ES-I3 (cell line): Measurements from ENCODE around the gene KLHL42.
A peak's percentile ranks its signal among the peaks of the same experiment; 100 is the strongest.
"Not testable (repeated sequence)": the region's sequence is repeated elsewhere in the genome, so short reads cannot be mapped to it uniquely, and the experiment has no call there.

ENCODE experiments used
- H3K36me3 ChIP-seq: 2 replicates; pipeline ENCODE4 v1.6.1; 2013; ENCODE audit warnings: mild to moderate bottlenecking, low read length, control low read depth, moderate library complexity; ENCODE audit not compliant: insufficient read depth
- H3K4me1 ChIP-seq: 2 replicates; pipeline ENCODE4 v1.6.1; 2013; ENCODE audit warnings: mild to moderate bottlenecking, control low read depth, low read length; ENCODE audit not compliant: insufficient read depth
- H3K9ac ChIP-seq: 2 replicates; pipeline ENCODE4 v1.6.1; 2013; ENCODE audit warnings: low read depth, mild to moderate bottlenecking, low read length, moderate library complexity
- H3K9me3 ChIP-seq: 2 replicates; pipeline ENCODE4 v1.6.1; 2013; ENCODE audit warnings: mild to moderate bottlenecking, low read length, moderate library complexity; ENCODE audit not compliant: control insufficient read depth, insufficient read depth

The KLHL42 gene

GRCh38 chr12:27779920-27780611 is at the start of gene KLHL42, which contains the start of gene MANSC4:
Gene KLHL42 (plus strand): TSS chr12:27780233. CDS start chr12:27780331, 98 bp downstream.
Gene MANSC4 (minus strand): TSS chr12:27780236. CDS start chr12:27771276, 8,960 bp downstream.
- Histone ChIP-seq H3K9me3 (no peaks in the 10 kb centered on the region), H3K36me3 (no peaks in the 10 kb centered on the region), H3K4me1 (peaks cover 17% of the 10 kb centered on the region; the same call in 1 of the 2 replicates), H3K9ac (peak within 1 kb of the TSS; percentile 79)

- Histone ChIP-seq H3K4me1 (no peaks in the 10 kb centered on the region), H3K9me3 (no peaks in the 10 kb centered on the region), H3K9ac (no peak overlapping the region), H3K36me3 (no peaks in the 10 kb centered on the region; the same call in 1 of the 2 replicates)
These were observed 47.8 kb upstream of the KLHL42 start for GRCh38 chr12:27732281-27732680.

- Histone ChIP-seq H3K9ac (no peak overlapping the region), H3K4me1 (no peaks in the 10 kb centered on the region), H3K9me3 (no peaks in the 10 kb centered on the region), H3K36me3 (peaks cover 3% of the 10 kb centered on the region; the same call in 1 of the 2 replicates)
These were observed 46.9 kb upstream of the KLHL42 start for GRCh38 chr12:27733052-27733656.

- H3K4me1 ChIP-seq = no peaks in the 10 kb centered on the region
- H3K9ac ChIP-seq = no peak overlapping the region
- H3K9me3 ChIP-seq = no peaks in the 10 kb centered on the region
- peaks cover 3% of the 10 kb centered on the region; the same call in 1 of the 2 replicates for H3K36me3 ChIP-seq
These were observed 46.2 kb upstream of the KLHL42 start for GRCh38 chr12:27733791-27734190.

GRCh38 chr12:27734321-27734720 is 45.7 kb upstream of the KLHL42 start:
- H3K9ac ChIP-seq, H3K36me3 ChIP-seq, H3K9me3 ChIP-seq, H3K4me1 ChIP-seq: not testable (repeated sequence)

- Histone ChIP-seq H3K9me3 (no peaks in the 10 kb centered on the region), H3K4me1 (no peaks in the 10 kb centered on the region), H3K9ac (no peak overlapping the region), H3K36me3 (no peaks in the 10 kb centered on the region)
These were observed 36.4 kb upstream of the KLHL42 start for GRCh38 chr12:27743601-27744000.

GRCh38 chr12:27745734-27746133 is 34.3 kb upstream of the KLHL42 start:
- H3K9me3 ChIP-seq, H3K36me3 ChIP-seq, H3K4me1 ChIP-seq, H3K9ac ChIP-seq: not testable (repeated sequence)

- Histone ChIP-seq H3K9me3 (no peaks in the 10 kb centered on the region), H3K36me3 (no peaks in the 10 kb centered on the region), H3K9ac (no peak overlapping the region), H3K4me1 (no peaks in the 10 kb centered on the region)
These were observed 32.8 kb upstream of the KLHL42 start for GRCh38 chr12:27747111-27747820.

GRCh38 chr12:27751386-27752047 is 28.5 kb upstream of the KLHL42 start:
- H3K9ac ChIP-seq = no peak overlapping the region
- peaks cover 4% of the 10 kb centered on the region; the same call in 1 of the 2 replicates for H3K36me3 ChIP-seq
- no peaks in the 10 kb centered on the region for H3K9me3 ChIP-seq
- H3K4me1 ChIP-seq = no peaks in the 10 kb centered on the region

GRCh38 chr12:27754795-27755194 is 25.2 kb upstream of the KLHL42 start:
- H3K9me3 ChIP-seq = no peaks in the 10 kb centered on the region
- peaks cover 3% of the 10 kb centered on the region; the same call in 1 of the 2 replicates for H3K4me1 ChIP-seq
- peaks cover 4% of the 10 kb centered on the region for H3K36me3 ChIP-seq
- H3K9ac ChIP-seq = no peak overlapping the region

GRCh38 chr12:27756670-27757195 is 23.3 kb upstream of the KLHL42 start:
- no peak overlapping the region for H3K9ac ChIP-seq
- H3K4me1 ChIP-seq = peaks cover 3% of the 10 kb centered on the region; the same call in 1 of the 2 replicates
- peaks cover 4% of the 10 kb centered on the region for H3K36me3 ChIP-seq
- H3K9me3 ChIP-seq = no peaks in the 10 kb centered on the region

- Histone ChIP-seq H3K9ac (no peak overlapping the region), H3K4me1 (no peaks in the 10 kb centered on the region), H3K36me3 (no peaks in the 10 kb centered on the region), H3K9me3 (no peaks in the 10 kb centered on the region)
These were observed 17.3 kb upstream of the KLHL42 start for GRCh38 chr12:27762757-27763156.

GRCh38 chr12:27766587-27766986 is 13.4 kb upstream of the KLHL42 start:
- Histone ChIP-seq H3K9me3 (no peaks in the 10 kb centered on the region), H3K9ac (no peak overlapping the region)

GRCh38 chr12:27769142-27769673 is 10.8 kb upstream of the KLHL42 start:
- no peaks in the 10 kb centered on the region for H3K36me3 ChIP-seq
- no peak overlapping the region for H3K9ac ChIP-seq
- no peaks in the 10 kb centered on the region for H3K9me3 ChIP-seq
- no peaks in the 10 kb centered on the region for H3K4me1 ChIP-seq

More at GRCh38 chr12:27766587-27766986, 13.4 kb upstream of the KLHL42 start:
- no peaks in the 10 kb centered on the region for H3K4me1 ChIP-seq
- no peaks in the 10 kb centered on the region for H3K36me3 ChIP-seq
